GM18867 (cell line): ENCODE data around the gene NR3C1.

Source experiments
- ATAC-seq: cut with Tn5 transposase; IDR thresholded peaks from one replicate; pipeline ENCODE4 v1.9.1; 2021; ENCODE audit warnings: mild to moderate bottlenecking, moderate library complexity; ENCODE audit not compliant: unreplicated experiment

Gene NR3C1

GRCh38 chr5:143399616-143400540 is 3.6 kb downstream of the NR3C1 start:
- no peak for ATAC-seq

- ATAC-seq, result no peak
These were observed 4.8 kb downstream of the NR3C1 start for GRCh38 chr5:143398451-143399237.

GRCh38 chr5:143398053-143398355 is 5.5 kb downstream of the NR3C1 start:
- ATAC-seq, result no peak

- no peak for ATAC-seq
These were observed 6.0 kb downstream of the NR3C1 start for GRCh38 chr5:143397302-143398052.

- ATAC-seq, result no peak
These were observed 7.0 kb downstream of the NR3C1 start for GRCh38 chr5:143396353-143396940.

- peak; percentile 54 for ATAC-seq
These were observed 7.7 kb downstream of the NR3C1 start for GRCh38 chr5:143395638-143396352.

GRCh38 chr5:143393524-143393923 is 10.0 kb downstream of the NR3C1 start:
- ATAC-seq, result no peak

GRCh38 chr5:143390941-143391340 is 12.5 kb downstream of the NR3C1 start:
- ATAC-seq, result no peak

- ATAC-seq, result no peak
These were observed 13.2 kb downstream of the NR3C1 start for GRCh38 chr5:143390258-143390657.

GRCh38 chr5:143386725-143387124 is 16.8 kb downstream of the NR3C1 start:
- no peak for ATAC-seq

GRCh38 chr5:143384865-143385657 is 18.4 kb downstream of the NR3C1 start:
- no peak for ATAC-seq

- ATAC-seq, result no peak
These were observed 19.5 kb downstream of the NR3C1 start for GRCh38 chr5:143383988-143384387.

- no peak for ATAC-seq
These were observed 23.9 kb downstream of the NR3C1 start for GRCh38 chr5:143379606-143380005.

- ATAC-seq, result no peak
These were observed 26.3 kb downstream of the NR3C1 start for GRCh38 chr5:143376911-143377813.

GRCh38 chr5:143376195-143376779 is 27.2 kb downstream of the NR3C1 start:
- no peak for ATAC-seq

GRCh38 chr5:143374496-143375217 is 28.8 kb downstream of the NR3C1 start:
- no peak for ATAC-seq

- no peak for ATAC-seq
These were observed 30.4 kb downstream of the NR3C1 start for GRCh38 chr5:143373076-143373475.
